ENCODE data around the gene NR2F1. TPM values are rescaled to one million over a fixed set of nuclear protein-coding genes. Genes with fewer than 3 reads are reported as not detected.

Gene NR2F1
- total and polyA plus RNA-seq, 4 experiments from 2014 or later, result not detected

DNA sequence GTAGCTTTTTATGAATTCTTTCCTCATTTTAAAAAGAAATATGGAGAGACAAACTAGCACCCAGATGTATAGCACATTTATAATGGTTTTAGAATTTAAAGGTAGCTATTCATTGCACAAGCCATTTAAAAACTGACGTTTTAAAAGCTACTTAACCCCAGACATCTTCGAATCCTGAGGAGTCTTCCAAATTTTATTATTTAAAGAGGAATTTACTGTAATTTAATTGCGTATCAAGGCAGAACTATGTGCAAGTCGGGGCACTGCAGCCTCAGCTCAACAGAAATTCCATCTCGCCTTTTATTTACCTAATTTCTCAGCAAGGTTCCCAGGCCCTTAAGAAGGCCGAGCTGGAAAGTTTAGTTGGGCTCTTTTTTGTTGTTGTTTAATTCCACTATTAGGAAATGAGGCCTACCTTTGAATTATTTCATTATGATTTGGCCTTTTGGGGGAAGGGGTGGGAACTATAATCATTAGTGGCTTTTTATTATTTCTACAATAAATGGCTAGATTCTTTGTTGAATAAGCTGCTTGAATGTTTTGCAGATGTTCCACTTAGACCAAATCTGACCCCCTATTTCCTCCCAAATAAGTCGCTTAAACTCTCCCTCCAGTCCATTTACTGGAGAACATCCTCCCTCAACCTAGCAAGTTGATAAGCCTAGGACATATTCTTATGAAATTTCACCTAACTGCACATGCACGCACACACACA, 20.2 kb downstream of the NR2F1 start:
- POLR2A ChIA-PET (ENCODE audit: partially characterized antibody), result no interaction called here
- peaks cover 38 to 39% of the 10 kb centered on the region in 2 donors for H3K27me3 Mint-ChIP-seq
- CTCF ChIA-PET (ENCODE audit: partially characterized antibody), result interaction anchor here (1.5 kb wide), 1 partner anchor 16 kb away, joined by 5 read pairs; no protein-coding TSS in a partner anchor

DNA sequence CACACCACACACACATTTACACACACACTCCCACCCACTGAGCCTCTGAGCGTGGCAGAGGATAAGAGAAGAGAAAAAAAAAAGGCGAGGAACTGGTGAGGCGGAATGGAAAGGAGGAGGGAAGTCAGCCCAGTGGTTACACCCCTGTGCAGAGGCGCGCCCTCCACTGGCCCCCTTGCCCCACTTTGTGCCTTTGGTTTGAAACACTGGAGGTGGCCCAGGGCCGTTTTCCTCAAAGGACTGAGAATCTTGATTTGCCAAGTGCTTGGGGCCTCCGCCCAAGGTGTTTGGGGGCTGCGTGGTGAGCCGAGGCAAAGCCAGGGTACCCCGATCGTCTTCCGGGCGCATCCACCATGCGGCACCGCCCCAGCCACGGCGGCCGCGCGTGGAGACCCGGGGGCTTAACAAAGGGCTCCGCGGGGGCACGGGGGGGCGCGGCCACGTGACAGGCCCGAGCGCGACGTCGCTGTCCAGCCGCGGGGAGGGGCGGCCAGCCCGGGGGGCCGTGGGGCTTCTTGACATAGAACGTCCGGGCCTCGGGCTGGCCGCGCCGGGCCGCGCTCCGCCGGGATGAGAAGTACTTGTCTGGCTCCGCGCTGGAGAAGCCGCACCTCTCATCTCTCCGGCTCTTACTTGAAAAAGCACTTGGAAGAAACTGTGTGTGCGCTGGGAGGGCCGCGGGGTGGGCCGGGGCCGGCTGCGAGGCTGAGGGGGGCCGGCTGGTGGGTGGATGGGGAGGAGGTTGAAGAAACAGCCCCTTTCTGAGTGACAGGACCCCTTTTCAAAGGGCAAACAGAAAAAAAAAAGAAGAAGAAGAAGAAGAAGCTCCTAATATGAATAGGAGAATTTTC, 21.0 kb downstream of the NR2F1 start:
- H3K27ac ChIP-seq (ENCODE audit: low read depth, low read length), result no peak overlapping the region
- H3K9me3 ChIP-seq (ENCODE audit: control insufficient read depth in 1 of 2, low read length in 2 of 2), result no peaks in the 10 kb centered on the region
- DNase-seq, result no peak
- no peaks in the 10 kb centered on the region for H3K36me3 Mint-ChIP-seq
- CTCF ChIA-PET (ENCODE audit: partially characterized antibody), result interaction anchor here (1.5 kb wide), 1 partner anchor 15 kb away, joined by 5 read pairs; no protein-coding TSS in a partner anchor
- POLR2A ChIA-PET (ENCODE audit: partially characterized antibody), result no interaction called here
- H3K36me3 ChIP-seq (ENCODE audit: insufficient read depth, low read length), result no peaks in the 10 kb centered on the region
- peaks cover 0 to 24% (median 10%) of the 10 kb centered on the region in 8 donors for H3K9me3 Mint-ChIP-seq
- H3K4me1 ChIP-seq (ENCODE audit: insufficient read depth, low read length), result peaks cover 8% of the 10 kb centered on the region
- H3K27me3 ChIP-seq (ENCODE audit: insufficient read depth, low read length), result peaks cover 90% of the 10 kb centered on the region
- no peak overlapping the region for H3K4me3 ChIP-seq (ENCODE audit: low read length in 2 of 2)
- H3K27me3 Mint-ChIP-seq, result peaks cover 43 to 46% of the 10 kb centered on the region in 2 donors
- peaks cover 8 to 32% (median 15%) of the 10 kb centered on the region in 4 donors for H3K4me1 Mint-ChIP-seq
- intact Hi-C loops (cut with micrococcal nuclease), result loop anchor here (2.0 kb wide), 1 partner anchor 17 kb away; no protein-coding TSS in a partner anchor
- H3K27ac Mint-ChIP-seq, result peak overlapping the region in 3 of 7 donors; percentile 30 to 86 (median 63)
- H3K4me3 Mint-ChIP-seq, result peak overlapping the region in 2 of 8 donors; percentile 22 to 72

More for the DNA sequence above, 20.2 kb downstream of the NR2F1 start:
- H3K27ac Mint-ChIP-seq, result peak overlapping the region in 3 of 7 donors; percentile 30 to 86 (median 63)
- Histone ChIP-seq H3K36me3 (ENCODE audit: insufficient read depth, low read length) (no peaks in the 10 kb centered on the region), H3K27ac (ENCODE audit: low read depth, low read length) (no peak overlapping the region), H3K27me3 (ENCODE audit: insufficient read depth, low read length) (peaks cover 91% of the 10 kb centered on the region), H3K4me1 (ENCODE audit: insufficient read depth, low read length) (peaks cover 7% of the 10 kb centered on the region), H3K9me3 (ENCODE audit: control insufficient read depth in 1 of 2, low read length in 2 of 2) (no peaks in the 10 kb centered on the region), H3K4me3 (ENCODE audit: low read length in 2 of 2) (no peak overlapping the region)
- no peaks in the 10 kb centered on the region for H3K36me3 Mint-ChIP-seq
- H3K9me3 Mint-ChIP-seq, result peaks cover 0 to 24% (median 10%) of the 10 kb centered on the region in 8 donors
- intact Hi-C loops (cut with micrococcal nuclease), result loop anchor here (2.0 kb wide), 1 partner anchor 16 kb away; no protein-coding TSS in a partner anchor
- no peak for DNase-seq
- H3K4me3 Mint-ChIP-seq, result peak overlapping the region in 2 of 8 donors; percentile 22 to 72
- H3K4me1 Mint-ChIP-seq, result peaks cover 8 to 32% (median 15%) of the 10 kb centered on the region in 4 donors

DNA sequence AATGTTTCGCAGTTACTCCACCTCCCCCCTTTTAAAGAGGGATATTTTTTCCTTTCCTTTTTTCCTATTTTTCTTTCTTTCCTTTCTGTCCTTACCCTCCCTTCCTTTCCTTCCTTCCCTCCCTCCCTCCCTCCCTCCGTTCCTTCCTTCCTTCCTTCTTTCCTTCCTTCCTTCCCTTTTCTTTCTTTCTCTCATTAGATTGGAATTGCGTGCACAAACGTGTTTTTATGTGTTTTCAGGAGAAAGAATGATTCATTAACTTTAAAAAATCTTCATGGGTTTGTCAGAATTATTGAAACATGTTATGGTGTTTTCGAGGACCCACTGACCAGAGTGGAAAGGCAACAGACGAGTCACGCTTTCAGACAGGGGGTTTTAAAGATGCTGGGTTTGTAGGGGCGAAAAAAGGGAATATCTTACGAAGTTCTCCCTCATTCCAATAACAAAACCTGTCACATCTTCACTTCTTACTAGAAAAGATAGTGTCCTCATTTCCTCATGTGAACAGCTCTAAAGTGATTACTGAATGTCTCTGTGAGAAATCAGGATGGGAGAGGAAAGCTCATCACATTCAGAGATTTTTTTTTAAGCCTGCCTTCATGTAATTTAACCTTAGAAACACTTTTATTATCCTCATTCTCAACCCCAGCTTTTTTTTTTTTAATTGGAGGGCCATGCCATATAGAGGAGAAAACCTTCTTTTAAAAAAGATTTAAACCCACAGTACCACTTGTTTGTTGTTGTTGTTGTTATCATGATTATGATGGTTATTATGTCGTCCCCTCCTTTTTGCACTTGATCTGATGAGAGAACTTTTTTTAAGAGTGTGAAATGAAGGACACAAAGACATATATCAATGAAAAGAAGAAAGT, 21.9 kb downstream of the NR2F1 start:
- Mint-ChIP-seq H3K9me3 (peaks cover 0 to 27% (median 11%) of the 10 kb centered on the region in 8 donors), H3K4me1 (peaks cover 8 to 32% (median 15%) of the 10 kb centered on the region in 4 donors), H3K4me3 (no peak overlapping the region), H3K27ac (peak overlapping the region in 1 of 7 donors; percentile 62), H3K27me3 (peaks cover 51 to 54% of the 10 kb centered on the region in 2 donors), H3K36me3 (no peaks in the 10 kb centered on the region)
- Histone ChIP-seq H3K27ac (ENCODE audit: low read depth, low read length) (no peak overlapping the region), H3K36me3 (ENCODE audit: insufficient read depth, low read length) (no peaks in the 10 kb centered on the region), H3K4me3 (ENCODE audit: low read length in 2 of 2) (no peak overlapping the region), H3K4me1 (ENCODE audit: insufficient read depth, low read length) (peaks cover 8% of the 10 kb centered on the region), H3K27me3 (ENCODE audit: insufficient read depth, low read length) (peaks cover 90% of the 10 kb centered on the region), H3K9me3 (ENCODE audit: control insufficient read depth in 1 of 2, low read length in 2 of 2) (no peaks in the 10 kb centered on the region)
- intact Hi-C loops (cut with micrococcal nuclease), result loop anchor here (5.0 kb wide), 1 partner anchor 1087 kb away; no protein-coding TSS in a partner anchor
- ChIA-PET POLR2A (ENCODE audit: partially characterized antibody) (no interaction called here), CTCF (ENCODE audit: partially characterized antibody) (no interaction called here)
- no peak for DNase-seq

GRCh38 chr5:93606382-93606752, 23.3 kb downstream of the NR2F1 start:
- POLR2A ChIA-PET (ENCODE audit: partially characterized antibody), result no interaction called here

GRCh38 chr5:93607367-93608258, 24.6 kb downstream of the NR2F1 start:
- Mint-ChIP-seq H3K36me3 (peaks cover 0 to 2% of the 10 kb centered on the region in 2 donors), H3K4me3 (peak overlapping the region in 6 of 8 donors; percentile 2 to 59 (median 27)), H3K4me1 (peaks cover 15 to 29% (median 16%) of the 10 kb centered on the region in 4 donors), H3K27ac (peak overlapping the region in 1 of 7 donors; percentile 4), H3K27me3 (peaks cover 72 to 80% of the 10 kb centered on the region in 2 donors), H3K9me3 (peaks cover 0 to 34% (median 18%) of the 10 kb centered on the region in 8 donors)
- ChIA-PET CTCF (ENCODE audit: partially characterized antibody) (interaction anchor here (1.0 to 2.5 kb wide), 11 partner anchors 10 to 308 kb away, joined by 3 to 20 read pairs (median 3); no protein-coding TSS in a partner anchor), POLR2A (ENCODE audit: partially characterized antibody) (no interaction called here)
- H3K4me1 ChIP-seq (ENCODE audit: insufficient read depth, low read length), result peaks cover 8% of the 10 kb centered on the region
- H3K27ac ChIP-seq (ENCODE audit: low read depth, low read length), result no peak overlapping the region
- intact Hi-C loops (cut with micrococcal nuclease), result loop anchor here (2.0 to 5.0 kb wide), 2 partner anchors 193 to 1085 kb away; no protein-coding TSS in a partner anchor
- no peak overlapping the region for H3K4me3 ChIP-seq (ENCODE audit: low read length in 2 of 2)
- peaks cover 90% of the 10 kb centered on the region for H3K27me3 ChIP-seq (ENCODE audit: insufficient read depth, low read length)
- no peaks in the 10 kb centered on the region for H3K36me3 ChIP-seq (ENCODE audit: insufficient read depth, low read length)
- DNase-seq, result peak in 3 of 5 donors; percentile 47 to 56 (median 52)
- H3K9me3 ChIP-seq (ENCODE audit: control insufficient read depth in 1 of 2, low read length in 2 of 2), result no peaks in the 10 kb centered on the region

More at GRCh38 chr5:93606382-93606752, 23.3 kb downstream of the NR2F1 start:
- Histone ChIP-seq H3K27me3 (ENCODE audit: insufficient read depth, low read length) (peaks cover 90% of the 10 kb centered on the region), H3K27ac (ENCODE audit: low read depth, low read length) (no peak overlapping the region), H3K36me3 (ENCODE audit: insufficient read depth, low read length) (no peaks in the 10 kb centered on the region), H3K9me3 (ENCODE audit: control insufficient read depth in 1 of 2, low read length in 2 of 2) (no peaks in the 10 kb centered on the region), H3K4me3 (ENCODE audit: low read length in 2 of 2) (no peak overlapping the region), H3K4me1 (ENCODE audit: insufficient read depth, low read length) (peaks cover 8% of the 10 kb centered on the region)
- Mint-ChIP-seq H3K27ac (peak overlapping the region in 1 of 7 donors; percentile 16), H3K4me1 (peaks cover 8 to 32% (median 14%) of the 10 kb centered on the region in 4 donors), H3K27me3 (peaks cover 63 to 69% of the 10 kb centered on the region in 2 donors), H3K4me3 (no peak overlapping the region), H3K9me3 (peaks cover 0 to 36% (median 19%) of the 10 kb centered on the region in 8 donors), H3K36me3 (no peaks in the 10 kb centered on the region)
- intact Hi-C loops (cut with micrococcal nuclease), result loop anchor here (2.0 to 5.0 kb wide), 2 partner anchors 194 to 1086 kb away; no protein-coding TSS in a partner anchor
- no peak for DNase-seq
- CTCF ChIA-PET (ENCODE audit: partially characterized antibody), result interaction anchor here (1.1 to 2.5 kb wide), 3 partner anchors 111 to 310 kb away, joined by 3 to 20 read pairs (median 3); no protein-coding TSS in a partner anchor

DNA sequence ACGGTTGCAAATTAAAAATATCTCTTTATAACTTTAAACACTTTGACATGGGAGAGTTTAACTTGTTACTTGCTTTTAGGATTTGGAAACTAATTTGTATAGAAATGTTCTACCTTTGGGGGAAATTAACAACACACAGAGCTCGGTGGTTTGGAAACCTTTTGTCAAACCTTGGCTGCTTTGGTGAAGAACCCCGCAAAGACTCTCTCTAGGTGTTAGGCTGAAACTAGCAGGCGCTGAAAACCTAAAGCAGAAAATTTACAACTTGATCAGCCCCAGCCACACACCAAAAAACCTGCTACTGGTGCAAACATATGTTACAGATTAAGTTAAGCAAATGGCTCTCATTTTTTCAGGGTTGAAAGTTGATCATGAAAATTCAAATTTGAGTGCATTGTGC, 25.8 kb downstream of the NR2F1 start:
- intact Hi-C loops (cut with micrococcal nuclease), result loop anchor here (5.0 kb wide), 1 partner anchor 1083 kb away; no protein-coding TSS in a partner anchor
- H3K27me3 ChIP-seq (ENCODE audit: insufficient read depth, low read length), result peaks cover 90% of the 10 kb centered on the region
- peaks cover 8% of the 10 kb centered on the region for H3K4me1 ChIP-seq (ENCODE audit: insufficient read depth, low read length)
- no peaks in the 10 kb centered on the region for H3K9me3 ChIP-seq (ENCODE audit: control insufficient read depth in 1 of 2, low read length in 2 of 2)
- ChIA-PET CTCF (ENCODE audit: partially characterized antibody) (no interaction called here), POLR2A (ENCODE audit: partially characterized antibody) (no interaction called here)
- peaks cover 73 to 82% of the 10 kb centered on the region in 2 donors for H3K27me3 Mint-ChIP-seq
- H3K36me3 ChIP-seq (ENCODE audit: insufficient read depth, low read length), result no peaks in the 10 kb centered on the region
- no peak overlapping the region for H3K4me3 ChIP-seq (ENCODE audit: low read length in 2 of 2)
- H3K27ac Mint-ChIP-seq, result no peak overlapping the region
- H3K4me3 Mint-ChIP-seq, result no peak overlapping the region
- DNase-seq, result no peak
- peaks cover 10 to 24% (median 15%) of the 10 kb centered on the region in 4 donors for H3K4me1 Mint-ChIP-seq
- H3K9me3 Mint-ChIP-seq, result peaks cover 0 to 31% (median 11%) of the 10 kb centered on the region in 8 donors
- no peak overlapping the region for H3K27ac ChIP-seq (ENCODE audit: low read depth, low read length)
- H3K36me3 Mint-ChIP-seq, result peaks cover 0 to 2% of the 10 kb centered on the region in 2 donors

All from CD4-positive, alpha-beta memory T cell (primary cell).